Kidney epithelial cell (primary cell): ENCODE data around the gene FBP1. TPM values are rescaled to one million over a fixed set of nuclear protein-coding genes. Genes with fewer than 3 reads are reported as not detected.

ENCODE experiments used
- DNase-seq: peaks from one replicate; pipeline ENCODE4 v3.0.0-alpha.2; 2010; ENCODE audit warnings: low read depth
- H3K27me3 ChIP-seq: 2 replicates; pipeline ENCODE4 v1.6.0; 2011; ENCODE audit warnings: low read length; ENCODE audit not compliant: control insufficient read depth, insufficient read depth
- H3K36me3 ChIP-seq: 2 replicates; pipeline ENCODE4 v1.5.1; 2011; ENCODE audit warnings: low read length; ENCODE audit not compliant: control insufficient read depth, insufficient read depth
- H3K4me3 ChIP-seq: 2 replicates; pipeline ENCODE4 v1.5.1; 2011; ENCODE audit warnings: low read depth, mild to moderate bottlenecking, control low read depth, low read length
- CTCF ChIP-seq: IDR thresholded peaks from 2 replicates; pipeline ENCODE4 v1.5.1; 2011; ENCODE audit warnings: mild to moderate bottlenecking, moderate library complexity, low read length, control low read depth, inconsistent platforms; ENCODE audit not compliant: insufficient read depth, poor library complexity, severe bottlenecking
- total RNA-seq: library from RNA; depleted of rRNA; stranded (reverse); fragments of >200 nt; gene quantifications from 2 replicates; pipeline ENCODE4 v1.2.3, GENCODE V29; 2015

FBP1 gene
- total RNA-seq, 1 donor from 2014 or later, result 5.6 TPM

- no peak for TF ChIP-seq CTCF
- no peak for DNase-seq
- Histone ChIP-seq H3K4me3 (no peak overlapping the region), H3K36me3 (no peaks in the 10 kb centered on the region), H3K27me3 (no peaks in the 10 kb centered on the region)
Observed at GRCh38 chr9:94557376-94557775, 81.9 kb downstream of the FBP1 start.

GRCh38 chr9:94554439-94555331, 84.6 kb downstream of the FBP1 start, which contains the start of gene PCAT7:
TSS of gene PCAT7 (plus strand) at chr9:94555083.
- DNase-seq, result no peak
- H3K4me3 ChIP-seq, result no peak within 1 kb of the TSS
- H3K27me3 ChIP-seq, result no peaks in the 10 kb centered on the region
- no peaks in the 10 kb centered on the region for H3K36me3 ChIP-seq
- TF ChIP-seq CTCF, result peak; percentile 29

- Histone ChIP-seq H3K36me3 (no peaks in the 10 kb centered on the region), H3K4me3 (no peak overlapping the region), H3K27me3 (no peaks in the 10 kb centered on the region)
- no peak for TF ChIP-seq CTCF
- no peak for DNase-seq
Observed at GRCh38 chr9:94554078-94554438, 85.3 kb downstream of the FBP1 start.

Other genes with a start within 250 kb of the FBP1 start
- gene PCAT7, start 84.4 kb downstream of the FBP1 start, total RNA-seq, result not detected in 2 replicates
- not detected in 2 replicates for gene FBP2, start 45.7 kb downstream of the FBP1 start, total RNA-seq
- 17.4 and 28.2 TPM in 2 replicates for gene AOPEP, start 87.2 kb upstream of the FBP1 start, total RNA-seq